Peyer's patch (tissue), 4 donors: Measurements from ENCODE around the gene NAV1. TPM values are rescaled to one million over a fixed set of nuclear protein-coding genes. Genes with fewer than 3 reads are reported as not detected.

Source experiments
- DNase-seq, 3 donors: peaks; one replicate each; pipeline ENCODE4 v3.0.0-alpha.2; 2017 to 2019
- H3K27ac ChIP-seq, 4 donors: fragments of 200-600 bp; sonication (generic); one replicate each; pipeline ENCODE4 v1.5.1; 2016 to 2019
- H3K27me3 ChIP-seq, 2 donors: fragments of 200-600 bp; sonication (generic); one replicate each; pipeline ENCODE4 v1.5.1; 2019
- H3K36me3 ChIP-seq, 3 donors: fragments of 200-600 bp; sonication (generic); one replicate each; pipeline ENCODE4 v1.5.1; 2016 to 2019
- H3K4me1 ChIP-seq, 4 donors: fragments of 200-600 bp; sonication (generic); one replicate each; pipeline ENCODE4 v1.5.1; 2016 to 2019
- H3K4me3 ChIP-seq, 4 donors: fragments of 200-600 bp; sonication (generic); 1 replicate in 3 of 4; 2 replicates in 1 of 4; pipeline ENCODE4 v1.5.1; 2016 to 2019; ENCODE audit warnings: mild to moderate bottlenecking in 1 of 4
- H3K9me3 ChIP-seq, 4 donors: fragments of 200-600 bp; sonication (generic); one replicate each; pipeline ENCODE4 v1.5.1; 2016 to 2019; ENCODE audit warnings: mild to moderate bottlenecking in 1 of 4
- POLR2A ChIP-seq, 2 donors: fragments of 450-650 bp; IDR thresholded peaks; one replicate each; pipeline ENCODE4 v1.5.1; 2017; ENCODE audit warnings: antibody characterized with exemption in 2 of 2, mild to moderate bottlenecking in 2 of 2, moderate library complexity in 2 of 2
- total RNA-seq, 4 donors: library from RNA; depleted of rRNA; stranded (reverse); fragments of >200 nt; gene quantifications; one replicate each; pipeline ENCODE4 v1.1.0, GENCODE V29; 2016
- TF ChIP-seq, protein P1 (sequence below), 6 experiments: fragments of 450-650 bp in 4 of 6; fragments of 200-600 bp in 2 of 6; sonication (generic) in 1 of 6; IDR thresholded peaks; one replicate each; pipeline ENCODE4 v1.5.1; 2017 to 2019; ENCODE audit warnings: antibody characterized with exemption in 6 of 6, mild to moderate bottlenecking in 3 of 6, moderate library complexity in 1 of 6

NAV1 gene
- total RNA-seq, 4 donors from 2014 or later, result 6.7 to 47.9 (median 14.9) TPM

DNA sequence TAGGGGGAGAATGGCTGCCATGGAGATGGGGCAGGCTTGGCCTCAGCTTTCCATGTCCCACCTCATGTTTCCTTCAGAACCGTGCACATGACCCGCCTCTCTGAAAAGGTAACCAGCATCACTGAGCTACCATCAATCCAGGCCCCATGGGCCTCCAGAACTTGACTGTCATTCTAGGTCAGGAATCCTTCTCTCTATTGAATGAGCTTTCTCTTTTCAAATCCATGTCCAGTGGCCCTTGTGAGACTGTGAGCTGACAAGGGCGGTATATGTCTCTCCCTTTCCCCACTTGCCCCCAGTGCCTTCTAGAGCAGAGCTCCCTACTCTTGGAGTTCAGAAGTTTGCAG lies 36.4 kb upstream of the NAV1 start:
- Histone ChIP-seq H3K27me3 (no peaks in the 10 kb centered on the region), H3K27ac (peak overlapping the region; percentile 83 to 96 (median 92)), H3K4me1 (peaks cover 3 to 77% (median 3%) of the 10 kb centered on the region in 4 donors), H3K9me3 (no peaks in the 10 kb centered on the region), H3K36me3 (no peaks in the 10 kb centered on the region), H3K4me3 (peak overlapping the region in 1 of 4 donors; percentile 9)
- no peak for DNase-seq
- TF ChIP-seq, protein P1, sequence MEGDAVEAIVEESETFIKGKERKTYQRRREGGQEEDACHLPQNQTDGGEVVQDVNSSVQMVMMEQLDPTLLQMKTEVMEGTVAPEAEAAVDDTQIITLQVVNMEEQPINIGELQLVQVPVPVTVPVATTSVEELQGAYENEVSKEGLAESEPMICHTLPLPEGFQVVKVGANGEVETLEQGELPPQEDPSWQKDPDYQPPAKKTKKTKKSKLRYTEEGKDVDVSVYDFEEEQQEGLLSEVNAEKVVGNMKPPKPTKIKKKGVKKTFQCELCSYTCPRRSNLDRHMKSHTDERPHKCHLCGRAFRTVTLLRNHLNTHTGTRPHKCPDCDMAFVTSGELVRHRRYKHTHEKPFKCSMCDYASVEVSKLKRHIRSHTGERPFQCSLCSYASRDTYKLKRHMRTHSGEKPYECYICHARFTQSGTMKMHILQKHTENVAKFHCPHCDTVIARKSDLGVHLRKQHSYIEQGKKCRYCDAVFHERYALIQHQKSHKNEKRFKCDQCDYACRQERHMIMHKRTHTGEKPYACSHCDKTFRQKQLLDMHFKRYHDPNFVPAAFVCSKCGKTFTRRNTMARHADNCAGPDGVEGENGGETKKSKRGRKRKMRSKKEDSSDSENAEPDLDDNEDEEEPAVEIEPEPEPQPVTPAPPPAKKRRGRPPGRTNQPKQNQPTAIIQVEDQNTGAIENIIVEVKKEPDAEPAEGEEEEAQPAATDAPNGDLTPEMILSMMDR (IDR thresholded peaks at IDR 0.05), result no peak
- TF ChIP-seq POLR2A (IDR thresholded peaks at IDR 0.05), result no peak

DNA sequence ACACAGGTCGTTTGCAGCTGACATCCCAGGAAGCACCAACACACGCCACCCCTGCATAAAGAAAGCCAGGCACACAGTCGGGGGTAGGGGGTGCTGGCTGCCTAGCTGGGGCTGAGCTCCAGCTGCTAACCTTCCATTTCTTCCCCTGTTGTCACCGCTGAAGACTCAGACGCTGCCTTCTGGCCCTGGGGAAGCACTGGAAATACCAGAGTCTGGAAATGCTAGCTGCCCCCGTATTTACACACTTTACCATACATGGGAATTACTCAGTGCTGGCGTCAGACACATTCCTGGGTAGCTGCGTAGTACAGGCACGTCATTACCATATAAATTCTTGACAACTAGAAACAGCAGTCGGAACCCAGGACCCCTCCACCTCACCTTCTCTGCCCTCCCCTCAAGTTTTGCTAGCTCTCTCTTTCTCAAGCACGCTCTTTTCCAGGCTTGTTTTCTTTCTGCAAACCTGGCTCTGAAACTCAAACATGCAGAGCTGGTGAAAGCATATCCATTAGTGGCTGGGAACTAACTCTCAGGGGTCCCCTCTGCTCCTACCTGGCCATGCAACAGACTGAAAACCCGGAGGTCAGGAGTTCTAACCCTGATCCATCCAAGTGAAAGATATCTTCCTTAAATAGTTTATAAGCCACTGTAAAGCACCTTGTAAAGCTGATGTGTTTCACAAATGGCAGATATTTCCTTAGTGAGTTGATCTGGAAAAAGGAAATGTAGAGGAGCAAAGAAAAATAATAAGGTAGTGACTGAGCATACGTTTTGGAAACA lies 35.3 kb upstream of the NAV1 start:
- H3K4me1 ChIP-seq, result peaks cover 3 to 78% (median 7%) of the 10 kb centered on the region in 4 donors
- peak overlapping the region in 1 of 4 donors; percentile 86 for H3K4me3 ChIP-seq
- H3K9me3 ChIP-seq, result no peaks in the 10 kb centered on the region
- H3K27me3 ChIP-seq, result no peaks in the 10 kb centered on the region
- H3K36me3 ChIP-seq, result no peaks in the 10 kb centered on the region
- DNase-seq, result peak in 1 of 3 donors; percentile 62
- H3K27ac ChIP-seq, result peak overlapping the region; percentile 83 to 96 (median 92)
- peak in 1 of 2 donors; percentile 32 for TF ChIP-seq POLR2A (IDR thresholded peaks at IDR 0.05)
- TF ChIP-seq, protein P1 (IDR thresholded peaks at IDR 0.05), result no peak

DNA sequence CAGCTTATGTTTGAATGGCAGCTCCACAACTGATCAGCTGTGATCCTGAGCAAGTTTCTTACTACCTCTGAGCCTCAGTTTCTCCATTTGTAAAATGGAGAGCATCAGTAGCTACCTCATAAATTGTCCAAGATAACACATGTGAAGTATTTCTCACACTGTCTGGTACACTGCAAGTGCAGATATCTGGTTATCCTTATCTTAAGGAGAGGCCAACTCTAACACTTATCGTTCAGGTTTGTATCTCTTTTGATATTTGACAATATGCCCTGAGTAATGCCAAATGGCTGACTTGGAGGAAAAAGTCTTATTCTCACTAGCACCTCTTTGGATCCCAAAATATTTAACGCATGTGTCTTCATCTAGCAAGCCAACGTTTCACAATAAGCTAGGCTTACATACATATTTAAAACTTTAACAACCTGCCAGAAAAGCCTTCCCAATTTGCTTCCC lies 34.7 kb upstream of the NAV1 start:
- Histone ChIP-seq H3K4me3 (peak overlapping the region in 1 of 4 donors; percentile 86), H3K4me1 (peaks cover 3 to 71% (median 7%) of the 10 kb centered on the region in 4 donors), H3K9me3 (no peaks in the 10 kb centered on the region), H3K27ac (peak overlapping the region; percentile 83 to 96 (median 92)), H3K36me3 (no peaks in the 10 kb centered on the region), H3K27me3 (no peaks in the 10 kb centered on the region)
- no peak for DNase-seq
- TF ChIP-seq, protein P1 (IDR thresholded peaks at IDR 0.05), result no peak
- no peak for TF ChIP-seq POLR2A (IDR thresholded peaks at IDR 0.05)

DNA sequence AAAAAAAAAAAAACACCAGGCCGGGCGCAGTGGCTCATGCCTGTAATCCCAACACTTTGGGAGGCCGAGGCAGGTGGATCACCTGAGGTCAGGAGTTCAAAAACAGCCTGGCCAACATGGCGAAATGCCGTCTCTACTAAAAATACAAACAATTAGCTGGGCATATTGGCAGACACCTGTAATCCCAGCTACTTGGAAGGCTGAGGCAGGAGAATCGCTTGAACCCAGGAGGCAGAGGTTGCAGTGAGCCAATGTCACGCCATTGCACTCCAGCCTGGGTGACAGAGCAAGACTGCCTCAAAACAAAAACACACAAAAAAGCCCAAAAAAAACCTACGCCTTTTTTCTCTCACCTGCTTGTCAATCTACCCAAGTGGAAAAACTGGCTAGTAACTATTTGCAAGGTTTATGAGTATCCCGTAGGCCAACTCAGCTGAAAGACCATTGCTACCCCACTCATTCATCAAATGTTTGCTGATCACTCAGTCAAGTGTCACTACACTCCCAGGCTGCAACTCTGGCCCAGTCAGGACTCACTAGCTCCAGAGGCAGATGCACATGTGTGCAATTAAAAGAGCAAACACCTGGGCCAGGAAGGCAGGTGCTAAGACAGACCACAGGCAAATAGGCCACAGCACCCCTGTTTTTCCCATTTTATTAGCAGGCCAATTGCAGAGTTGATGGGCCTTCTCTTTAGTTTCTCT lies 34.0 kb upstream of the NAV1 start:
- Histone ChIP-seq H3K4me1 (peaks cover 3 to 64% (median 7%) of the 10 kb centered on the region in 4 donors), H3K4me3 (peak overlapping the region in 2 of 4 donors; percentile 86 to 90), H3K27ac (peak overlapping the region; percentile 83 to 96 (median 92)), H3K36me3 (no peaks in the 10 kb centered on the region), H3K27me3 (no peaks in the 10 kb centered on the region), H3K9me3 (no peaks in the 10 kb centered on the region)
- TF ChIP-seq, protein P1 (IDR thresholded peaks at IDR 0.05), result no peak
- no peak for TF ChIP-seq POLR2A (IDR thresholded peaks at IDR 0.05)
- no peak for DNase-seq

DNA sequence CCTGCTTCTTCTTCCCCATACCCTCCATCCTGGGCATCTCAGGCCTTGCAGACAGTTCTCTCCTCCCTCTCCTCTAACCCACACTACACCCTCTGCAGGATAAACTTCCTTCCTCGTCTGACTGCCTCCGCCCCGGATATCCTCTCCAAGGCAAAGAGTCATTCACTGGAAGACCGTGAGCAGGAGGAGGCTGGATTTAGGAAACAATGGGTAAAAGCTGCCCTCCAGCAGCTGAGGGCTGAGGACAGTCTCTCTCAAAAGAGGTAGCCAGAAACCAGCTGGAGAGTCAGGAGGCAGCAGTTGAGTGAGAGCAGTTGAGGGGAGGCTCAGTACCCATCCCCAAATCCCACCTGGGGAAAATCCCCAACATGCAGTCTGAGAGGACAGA lies 33.4 kb upstream of the NAV1 start:
- H3K4me3 ChIP-seq, result peak overlapping the region in 3 of 4 donors; percentile 80 to 90 (median 86)
- no peaks in the 10 kb centered on the region for H3K9me3 ChIP-seq
- H3K36me3 ChIP-seq, result no peaks in the 10 kb centered on the region
- peaks cover 3 to 59% (median 7%) of the 10 kb centered on the region in 4 donors for H3K4me1 ChIP-seq
- TF ChIP-seq, protein P1 (IDR thresholded peaks at IDR 0.05), result no peak
- no peak for TF ChIP-seq POLR2A (IDR thresholded peaks at IDR 0.05)
- H3K27me3 ChIP-seq, result no peaks in the 10 kb centered on the region
- DNase-seq, result no peak
- H3K27ac ChIP-seq, result peak overlapping the region; percentile 83 to 96 (median 92)
